Activated gamma-delta T cell (primary cell): ENCODE measurements around the gene CFAP206.
A peak's percentile ranks its signal among the peaks of the same experiment; 100 is the strongest.
"Not testable (repeated sequence)": the region's sequence is repeated elsewhere in the genome, so short reads cannot be mapped to it uniquely, and the experiment has no call there.

ENCODE experiments used
- DNase-seq: peaks from one replicate; lab custom pipeline; 2025; lab: John Stamatoyannopoulos, UW

The CFAP206 gene

GRCh38 chr6:87421576-87421975 is 13.8 kb downstream of the CFAP206 start:
- DNase-seq: no peak

- DNase-seq: no peak
These were observed 19.0 kb downstream of the CFAP206 start for GRCh38 chr6:87426789-87427188.

DNA sequence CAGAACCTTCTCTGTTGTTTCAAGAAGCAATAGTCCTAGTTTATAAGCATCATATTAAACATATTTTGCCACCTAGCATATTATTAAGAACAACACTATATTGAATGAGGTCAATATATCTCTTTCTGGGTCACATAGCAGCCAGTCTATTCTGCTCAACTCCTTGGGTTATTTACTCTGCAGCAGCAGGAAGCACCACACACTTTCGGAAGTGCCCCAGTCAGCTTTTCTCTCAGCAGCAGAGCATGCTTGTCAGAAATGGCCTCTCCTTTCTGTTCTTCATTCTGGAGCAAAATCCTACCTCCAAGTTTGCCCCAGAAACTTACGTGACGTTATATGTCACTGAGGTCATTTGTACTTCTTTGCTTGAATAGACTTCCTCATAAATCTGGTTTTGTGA is 22.7 kb downstream of the CFAP206 start:
- DNase-seq: no peak

GRCh38 chr6:87431263-87431662 is 23.5 kb downstream of the CFAP206 start:
- no peak for DNase-seq

- DNase-seq: no peak
These were observed 28.7 kb downstream of the CFAP206 start for GRCh38 chr6:87436435-87436834.

GRCh38 chr6:87441711-87442110 is 33.9 kb downstream of the CFAP206 start:
- no peak for DNase-seq

GRCh38 chr6:87444362-87444761 is 36.6 kb downstream of the CFAP206 start:
- DNase-seq: no peak

DNA sequence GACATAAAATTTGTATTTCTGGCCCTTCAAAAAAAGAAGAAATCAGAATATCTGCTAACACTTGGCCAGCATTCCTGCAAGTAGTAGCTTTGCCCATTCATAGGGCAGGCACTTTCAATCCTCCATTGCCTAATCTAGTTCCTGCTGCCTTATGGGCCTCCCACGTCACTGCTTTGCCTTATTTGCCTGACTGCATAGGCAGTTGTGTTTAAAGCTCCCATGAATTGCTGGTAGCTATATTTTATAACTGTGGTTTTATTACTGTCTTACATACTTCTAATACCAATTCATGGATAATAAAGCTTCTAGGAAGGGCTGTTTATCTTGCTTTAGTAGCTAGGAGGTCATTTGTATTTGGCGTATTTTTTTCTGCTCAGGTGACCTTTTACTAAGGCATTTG is 57.3 kb downstream of the CFAP206 start:
- DNase-seq: no peak

DNA sequence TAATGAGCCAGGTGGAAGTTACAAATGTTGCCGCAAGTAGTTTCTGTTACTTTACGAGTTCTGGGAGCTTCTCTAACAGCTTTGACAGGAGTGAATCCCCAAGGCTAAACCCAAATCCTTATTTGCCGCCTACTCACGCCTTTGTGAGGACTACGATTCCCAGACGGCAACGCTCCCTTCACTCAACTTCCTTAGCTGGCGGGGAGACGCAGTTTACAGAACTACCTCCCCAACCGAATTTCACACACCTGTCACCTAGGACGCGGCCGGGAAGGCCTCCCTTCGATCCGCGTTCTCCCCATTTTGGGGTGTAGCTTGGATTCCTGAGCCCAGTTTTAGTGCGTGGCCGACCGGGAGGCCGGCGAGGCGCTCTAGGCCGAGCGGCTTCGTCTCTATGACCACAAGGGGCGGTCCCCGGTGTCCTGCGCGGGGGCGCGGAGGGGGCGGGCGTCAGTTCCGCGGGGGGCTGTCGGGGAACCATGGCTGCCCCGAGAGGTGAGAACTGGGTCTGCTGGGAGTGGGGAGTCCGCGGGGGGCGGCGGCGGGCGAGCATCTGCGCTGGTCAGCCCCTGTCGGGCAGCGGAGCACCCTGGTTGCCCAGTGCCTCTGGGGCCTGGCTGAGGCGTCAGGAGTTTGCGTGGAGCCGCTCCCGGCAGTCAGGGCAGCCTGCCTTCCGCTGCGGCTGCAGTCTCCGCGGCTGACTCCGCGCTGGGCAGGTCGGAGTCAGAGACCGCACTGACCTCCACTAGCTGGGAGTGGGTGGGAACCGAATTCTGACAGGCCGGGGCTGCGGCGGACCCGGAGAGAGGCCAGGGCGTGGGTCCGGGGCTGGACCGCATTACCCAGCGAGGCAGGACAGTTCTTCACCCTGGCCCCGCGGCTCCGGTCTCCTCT is 65.0 kb downstream of the CFAP206 start, which contains the start of gene SLC35A1:
Gene SLC35A1, plus strand, starts transcription at position 450 of the 894 bp plus-strand sequence. Its CDS starts 30 bp downstream, at position 480.
- DNase-seq: peak; percentile 62

- no peak for DNase-seq
These were observed 65.7 kb downstream of the CFAP206 start for GRCh38 chr6:87473419-87473903.

DNA sequence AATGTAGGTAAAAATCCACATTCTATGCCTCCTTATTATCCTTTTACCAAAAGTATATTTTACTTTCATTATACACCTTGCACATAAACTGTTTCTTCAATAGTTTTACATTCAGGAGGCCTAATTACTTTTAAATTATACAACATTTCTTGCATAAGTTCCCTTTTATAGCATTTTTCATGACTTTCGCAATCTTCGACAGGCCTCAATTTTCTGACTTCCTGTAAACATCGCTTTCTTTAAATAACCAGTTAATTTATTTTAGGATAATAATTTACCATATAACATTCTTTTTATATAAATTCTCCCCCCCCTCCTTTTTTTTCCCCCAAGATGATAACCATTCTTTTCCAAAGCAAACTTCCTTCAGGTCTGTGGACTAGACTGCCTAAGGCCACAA is 74.2 kb downstream of the CFAP206 start:
- no peak for DNase-seq

GRCh38 chr6:87482366-87482765 is 74.6 kb downstream of the CFAP206 start:
- DNase-seq: no peak

GRCh38 chr6:87483929-87484328 is 76.2 kb downstream of the CFAP206 start:
- DNase-seq: no peak

- DNase-seq: no peak
These were observed 76.7 kb downstream of the CFAP206 start for GRCh38 chr6:87484491-87484890.

DNA sequence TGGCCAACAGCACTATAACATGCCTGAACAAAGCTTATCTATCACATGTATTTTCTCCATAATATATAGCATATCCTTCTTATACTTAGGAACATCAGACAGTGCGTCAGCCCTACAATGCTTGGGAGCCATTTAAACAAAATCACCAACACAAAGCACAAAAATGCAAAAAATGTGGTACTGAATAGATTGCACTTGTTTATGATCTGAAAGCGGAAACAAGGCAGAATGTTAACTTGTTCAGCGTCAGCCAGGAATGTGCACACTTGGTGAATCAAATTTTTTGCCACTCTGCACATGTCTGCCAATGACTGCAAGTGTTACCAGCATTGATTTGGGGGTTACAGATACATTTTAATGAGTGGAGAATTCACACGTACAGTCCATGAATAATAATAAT is 79.8 kb downstream of the CFAP206 start:
- DNase-seq: no peak

DNA sequence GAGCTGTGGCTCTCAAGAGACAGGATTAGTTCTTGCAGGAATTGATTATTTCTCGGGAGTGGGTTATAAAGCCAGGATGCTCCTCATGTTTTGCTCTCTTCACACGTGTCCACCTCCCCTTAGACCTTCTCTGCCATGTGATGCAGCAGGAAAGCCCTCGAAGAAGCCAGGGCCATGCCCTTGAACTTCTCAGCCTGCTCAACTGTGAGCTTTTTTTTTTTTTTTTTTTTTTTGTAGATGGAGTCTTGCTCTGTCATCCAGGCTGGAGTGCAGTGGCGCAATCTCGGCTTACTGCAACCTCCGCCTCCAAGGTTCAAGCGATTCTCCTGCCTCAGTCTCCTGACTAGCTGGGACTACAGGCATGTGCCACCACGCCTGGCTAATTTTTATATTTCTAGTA is 81.6 kb downstream of the CFAP206 start:
- not testable (repeated sequence) for DNase-seq

DNA sequence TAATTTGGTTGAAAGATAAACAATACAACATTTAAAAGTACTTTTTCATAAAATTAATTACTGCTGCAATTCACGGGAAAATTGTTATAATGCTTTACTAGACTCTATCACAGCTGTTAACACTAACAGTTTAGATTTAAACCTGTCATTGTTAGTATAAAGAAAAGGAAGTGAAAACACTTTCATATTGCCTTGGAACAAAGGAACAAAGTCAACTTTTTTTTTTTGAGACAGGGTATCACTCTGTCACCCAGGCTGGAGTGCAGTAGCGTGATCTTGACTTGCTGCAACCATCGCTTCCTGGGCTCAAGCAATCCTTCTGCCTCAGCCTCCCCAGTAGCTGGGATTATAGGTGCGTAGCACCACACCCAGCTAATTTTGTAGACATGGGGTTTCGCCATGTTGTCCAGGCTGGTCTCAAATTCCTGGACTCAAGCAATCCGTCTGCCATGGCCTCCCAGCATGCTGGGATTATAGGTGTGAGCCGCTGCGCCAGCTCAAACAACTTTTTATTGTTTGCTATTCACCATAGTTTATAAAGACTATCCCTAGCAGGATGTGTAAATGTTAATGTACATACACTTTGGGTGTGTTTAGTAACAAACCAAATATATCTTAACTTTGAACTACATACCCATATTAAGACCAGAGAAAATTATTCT is 87.1 kb downstream of the CFAP206 start:
- DNase-seq: no peak

DNA sequence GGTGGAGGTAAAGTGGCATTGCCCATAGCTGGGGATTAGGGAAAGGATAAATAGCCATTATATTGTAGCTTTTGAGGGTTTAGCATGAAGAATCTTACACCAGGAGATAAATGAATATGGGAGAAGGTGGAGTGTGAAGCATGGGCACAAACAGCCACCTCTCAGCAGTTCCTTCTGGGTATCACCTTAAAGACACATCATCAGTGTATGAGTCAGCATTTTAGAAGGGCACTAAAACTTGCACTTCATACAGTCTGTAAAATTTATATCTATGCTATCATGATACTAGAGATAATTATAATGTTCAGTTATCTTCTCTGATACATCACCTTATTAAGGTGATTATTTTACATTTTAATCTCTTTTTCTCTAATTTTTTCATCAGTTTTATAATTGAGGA is 90.3 kb downstream of the CFAP206 start:
- no peak for DNase-seq

- DNase-seq: no peak
These were observed 94.2 kb downstream of the CFAP206 start for GRCh38 chr6:87501809-87502572.

GRCh38 chr6:87504441-87504840 is 96.7 kb downstream of the CFAP206 start:
- DNase-seq: no peak
